ENCODE measurements around the gene STRAP.

The STRAP gene

GRCh38 chr12:15882118-15882971 lies at the start of gene STRAP:
TSS of gene STRAP (plus strand) at chr12:15882387. CDS start at chr12:15882708, 321 bp downstream.
- FAIRE-seq (peak; percentile 98), DNase-seq (ENCODE audit: insufficient read length, low spot score) (peak; percentile 77)

DNA sequence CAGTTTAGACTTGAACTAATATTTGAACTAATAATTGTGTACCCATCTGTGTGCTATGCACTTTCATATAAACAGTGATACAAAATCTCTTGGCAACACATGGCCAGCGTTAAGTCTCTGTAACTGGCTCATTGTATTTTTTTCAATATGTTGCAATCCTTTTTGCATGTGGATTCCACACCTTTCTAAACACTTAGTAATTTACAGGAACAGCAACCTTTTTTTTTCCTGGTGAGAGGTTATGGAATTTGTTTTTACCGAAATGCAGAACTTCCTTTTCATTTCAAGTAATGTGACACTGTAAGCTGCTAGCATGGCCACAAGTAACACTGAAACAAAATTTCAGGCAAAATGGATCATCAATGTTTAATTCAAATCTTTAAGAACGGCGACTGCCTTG lies 47.6 kb upstream of the STRAP start:
- DNase-seq (ENCODE audit: insufficient read length, low spot score) (no peak), FAIRE-seq (no peak)

GRCh38 chr12:15837141-15837790 lies 44.9 kb upstream of the STRAP start:
- FAIRE-seq: no peak
- DNase-seq (ENCODE audit: insufficient read length, low spot score): no peak

- DNase-seq (ENCODE audit: insufficient read length, low spot score): no peak
- FAIRE-seq: no peak
Measured at GRCh38 chr12:15839041-15839440, 43.1 kb upstream of the STRAP start.

GRCh38 chr12:15839682-15840081 lies 42.5 kb upstream of the STRAP start:
- DNase-seq (ENCODE audit: insufficient read length, low spot score) (no peak), FAIRE-seq (no peak)

DNA sequence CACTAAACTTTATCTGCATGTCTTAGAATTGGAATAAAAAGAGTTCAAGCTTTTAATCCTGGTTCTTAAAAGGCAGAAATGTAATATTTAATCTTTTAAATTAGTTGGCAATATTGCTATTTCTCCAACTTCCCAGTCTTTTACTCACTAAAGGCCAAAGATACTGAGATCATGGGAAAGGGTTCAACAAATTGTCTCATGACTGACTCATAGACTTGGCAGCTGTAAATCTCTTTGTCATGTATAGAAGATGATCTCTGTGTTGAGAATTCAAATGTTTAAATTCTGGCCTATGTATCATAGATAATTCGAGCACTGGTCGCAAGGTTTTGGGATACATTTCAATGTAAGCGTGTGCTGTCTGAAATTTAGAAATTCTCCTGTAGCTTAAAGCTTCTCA lies 40.1 kb upstream of the STRAP start:
- no peak for FAIRE-seq
- DNase-seq (ENCODE audit: insufficient read length, low spot score): no peak

- DNase-seq (ENCODE audit: insufficient read length, low spot score) (no peak), FAIRE-seq (no peak)
Measured at GRCh38 chr12:15846887-15847286, 35.3 kb upstream of the STRAP start.

GRCh38 chr12:15848606-15849005 lies 33.6 kb upstream of the STRAP start:
- FAIRE-seq: no peak

GRCh38 chr12:15851045-15851620 lies 31.1 kb upstream of the STRAP start:
- FAIRE-seq: no peak
- DNase-seq (ENCODE audit: insufficient read length, low spot score): no peak

More at GRCh38 chr12:15848606-15849005, 33.6 kb upstream of the STRAP start:
- DNase-seq (ENCODE audit: insufficient read length, low spot score): no peak

DNA sequence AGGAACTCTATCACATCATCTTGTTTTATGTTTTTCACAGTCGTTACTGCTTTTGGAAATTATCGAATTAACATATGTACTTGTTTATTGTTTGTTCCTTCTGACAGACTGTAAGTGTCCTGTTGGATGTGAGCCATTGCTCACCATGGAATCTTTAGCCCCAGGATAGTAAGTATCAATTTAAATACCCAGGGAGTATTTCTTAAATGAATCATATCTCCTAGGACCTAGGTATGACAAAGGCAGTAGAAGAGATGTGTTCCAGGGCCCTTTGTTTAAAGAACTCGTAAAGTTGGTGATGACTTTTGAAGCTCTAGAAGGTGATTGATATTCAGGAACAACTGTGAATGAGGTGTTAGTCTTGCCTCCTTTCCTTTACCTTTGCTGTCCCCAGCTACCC lies 30.3 kb upstream of the STRAP start:
- no peak for DNase-seq (ENCODE audit: insufficient read length, low spot score)
- FAIRE-seq: no peak

GRCh38 chr12:15852383-15852782 lies 29.8 kb upstream of the STRAP start:
- DNase-seq (ENCODE audit: insufficient read length, low spot score) (no peak), FAIRE-seq (no peak)

GRCh38 chr12:15853877-15854276 lies 28.3 kb upstream of the STRAP start:
- FAIRE-seq (no peak), DNase-seq (ENCODE audit: insufficient read length, low spot score) (no peak)

DNA sequence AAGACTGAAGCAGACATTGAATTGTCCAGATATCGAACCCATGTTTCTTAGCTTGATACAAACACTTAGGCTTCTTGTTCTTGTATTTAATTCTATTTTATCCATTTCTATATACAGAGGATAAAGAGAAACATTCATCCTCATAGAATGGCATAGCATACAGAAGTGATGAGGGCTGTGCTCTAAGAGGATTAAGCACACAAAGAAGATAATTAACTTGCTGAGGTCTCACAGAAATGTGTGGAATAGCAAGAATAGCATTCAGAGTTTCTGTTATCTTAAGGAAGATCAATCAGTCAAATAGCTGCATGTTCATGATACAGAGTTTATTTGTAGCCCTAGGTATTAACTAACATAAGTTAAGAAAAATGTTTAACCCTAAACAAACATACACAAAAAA lies 27.3 kb upstream of the STRAP start:
- DNase-seq (ENCODE audit: insufficient read length, low spot score) (no peak), FAIRE-seq (no peak)

DNA sequence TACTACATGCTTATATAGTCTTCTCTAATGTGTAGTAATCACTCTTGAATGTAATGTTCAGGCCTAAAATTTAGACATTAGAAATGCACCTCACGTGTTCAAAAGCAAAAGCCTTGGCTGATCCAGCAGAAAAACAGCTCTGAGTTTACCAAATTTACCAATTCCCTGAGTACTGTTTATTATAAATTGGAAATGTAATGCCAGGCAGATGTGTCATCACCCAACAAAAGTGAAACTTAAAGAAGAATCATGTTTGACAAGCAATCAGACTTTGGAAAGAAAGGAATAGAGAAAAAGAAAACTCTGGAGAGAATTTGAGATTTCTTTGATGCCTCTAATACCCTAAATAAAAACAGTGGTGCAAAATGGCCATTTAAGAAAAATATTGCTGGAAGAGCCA lies 26.5 kb upstream of the STRAP start:
- DNase-seq (ENCODE audit: insufficient read length, low spot score) (no peak), FAIRE-seq (no peak)

GRCh38 chr12:15856097-15856982 lies 25.8 kb upstream of the STRAP start:
- FAIRE-seq (no peak), DNase-seq (ENCODE audit: insufficient read length, low spot score) (no peak)

- no peak for FAIRE-seq
- DNase-seq (ENCODE audit: insufficient read length, low spot score): no peak
Measured at GRCh38 chr12:15858353-15858752, 23.8 kb upstream of the STRAP start.

DNA sequence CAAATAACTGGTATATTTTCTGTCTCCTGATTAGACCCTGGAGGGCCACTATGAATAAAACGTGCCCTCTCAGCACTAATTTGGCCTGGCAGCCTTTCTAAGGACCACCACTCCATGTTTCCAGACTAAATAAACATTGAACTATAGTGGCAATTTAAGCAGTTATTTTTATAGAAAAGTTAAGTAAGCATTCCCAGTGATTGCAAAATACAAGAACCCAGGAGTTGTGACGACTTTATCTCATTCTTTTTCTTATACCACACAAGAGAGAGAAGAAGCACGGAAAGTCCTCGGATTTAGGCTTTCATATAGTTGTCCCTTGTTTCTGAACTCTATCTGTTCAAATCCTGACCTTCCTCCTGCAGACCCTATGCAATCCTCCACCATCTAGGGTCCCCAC lies 23.1 kb upstream of the STRAP start:
- FAIRE-seq (no peak), DNase-seq (ENCODE audit: insufficient read length, low spot score) (no peak)

DNA sequence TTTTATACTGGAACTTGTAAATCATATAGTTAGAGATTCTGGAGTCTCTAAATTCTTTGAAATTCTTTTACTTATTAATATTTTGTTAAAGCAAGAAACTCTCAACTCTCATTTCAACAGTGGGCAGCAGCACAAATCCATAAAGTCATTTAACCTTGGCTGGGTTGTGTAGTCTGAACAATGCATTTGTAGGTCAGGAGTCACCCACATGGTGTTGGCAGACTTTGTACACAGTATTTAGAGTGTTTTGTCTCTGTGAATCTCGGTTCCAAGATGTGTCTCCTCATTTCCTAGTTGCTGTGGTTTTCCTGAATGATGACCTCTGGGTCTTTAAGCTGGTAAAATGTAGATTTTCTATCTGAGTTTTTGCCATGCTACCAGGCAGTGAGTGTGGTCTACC lies 20.8 kb upstream of the STRAP start:
- FAIRE-seq: no peak
- DNase-seq (ENCODE audit: insufficient read length, low spot score): no peak

DNA sequence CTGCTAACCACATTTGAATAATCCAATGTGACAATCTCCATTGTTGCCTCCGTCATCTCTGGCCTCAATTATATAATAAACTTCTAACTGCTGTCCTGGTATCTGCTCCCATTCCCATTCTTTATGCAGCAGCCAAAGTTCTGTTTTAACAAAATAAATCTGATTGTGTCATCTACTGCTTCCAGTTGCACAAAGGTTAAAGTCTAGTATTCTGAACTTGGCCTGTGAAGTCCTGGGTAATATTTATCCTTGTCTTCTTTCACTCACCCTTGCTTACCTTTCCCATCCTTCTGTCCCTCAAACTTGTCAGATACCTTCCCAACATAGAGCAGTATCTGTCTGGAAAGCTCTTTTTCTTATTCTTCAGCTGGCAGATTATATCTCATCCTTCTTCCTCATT lies 19.3 kb upstream of the STRAP start:
- no peak for DNase-seq (ENCODE audit: insufficient read length, low spot score)
- FAIRE-seq: no peak

GRCh38 chr12:15863372-15863771 lies 18.8 kb upstream of the STRAP start:
- no peak for DNase-seq (ENCODE audit: insufficient read length, low spot score)
- FAIRE-seq: no peak

DNA sequence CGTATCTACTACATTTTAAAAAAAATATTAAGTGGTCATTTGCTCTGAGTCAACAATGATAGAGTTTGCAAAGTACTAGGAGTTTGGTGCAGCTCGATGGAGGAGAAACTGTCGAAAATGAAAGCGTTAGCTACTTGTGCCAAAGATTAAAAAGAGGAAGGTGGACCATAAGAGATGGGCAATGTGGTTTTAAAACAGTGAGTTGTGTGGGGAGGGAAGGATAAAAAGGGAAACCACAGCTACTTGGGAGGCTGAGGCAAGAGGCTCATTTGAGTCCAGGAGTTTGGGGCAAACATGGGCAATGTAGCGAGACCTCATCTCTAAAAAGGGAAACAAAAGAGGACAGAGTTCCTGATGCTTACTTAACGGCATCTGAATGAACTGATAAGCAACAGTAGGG lies 18.2 kb upstream of the STRAP start:
- FAIRE-seq (peak; percentile 86), DNase-seq (ENCODE audit: insufficient read length, low spot score) (peak; percentile 2)
